Measurements from ENCODE around the gene MDFI. TPM values are rescaled to one million over a fixed set of nuclear protein-coding genes. Genes with fewer than 3 reads are reported as not detected.

Gene MDFI
- total RNA-seq, 1 donor from 2014 or later = 4.3 TPM

DNA sequence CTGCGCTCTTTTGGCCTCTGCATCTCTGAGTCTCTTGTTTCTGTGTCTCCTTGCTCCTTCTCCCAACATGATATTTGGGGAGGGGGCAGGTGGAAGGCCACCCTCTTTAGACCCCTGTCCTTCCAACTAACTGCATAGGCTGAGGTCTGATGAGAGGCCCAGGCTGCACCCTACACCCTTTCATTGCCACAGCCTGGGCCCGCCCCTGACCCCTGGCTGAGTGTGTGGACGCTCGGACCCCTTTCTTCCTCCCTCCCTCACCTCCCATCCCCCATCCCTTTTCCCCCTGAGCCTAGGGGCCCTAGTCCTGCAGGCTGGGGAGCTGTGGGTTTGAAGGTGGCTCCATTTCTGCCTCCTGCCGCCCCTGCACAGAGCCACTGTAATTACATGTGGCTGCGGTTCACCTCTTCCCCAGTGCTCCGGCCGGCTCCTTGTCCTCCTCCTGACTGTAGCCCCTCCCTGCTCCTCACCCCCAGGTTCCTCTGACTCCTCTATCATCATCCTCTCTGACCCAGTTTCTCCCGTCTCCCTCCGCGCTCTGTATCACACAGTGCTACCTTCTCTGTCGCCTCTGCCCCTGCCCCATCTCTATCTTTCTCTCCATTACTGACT is 6.8 kb downstream of the MDFI start:
- peak; percentile 43 for DNase-seq (ENCODE audit: low spot score)
- intact Hi-C loops (cut with DNase I) = no loop called here

DNA sequence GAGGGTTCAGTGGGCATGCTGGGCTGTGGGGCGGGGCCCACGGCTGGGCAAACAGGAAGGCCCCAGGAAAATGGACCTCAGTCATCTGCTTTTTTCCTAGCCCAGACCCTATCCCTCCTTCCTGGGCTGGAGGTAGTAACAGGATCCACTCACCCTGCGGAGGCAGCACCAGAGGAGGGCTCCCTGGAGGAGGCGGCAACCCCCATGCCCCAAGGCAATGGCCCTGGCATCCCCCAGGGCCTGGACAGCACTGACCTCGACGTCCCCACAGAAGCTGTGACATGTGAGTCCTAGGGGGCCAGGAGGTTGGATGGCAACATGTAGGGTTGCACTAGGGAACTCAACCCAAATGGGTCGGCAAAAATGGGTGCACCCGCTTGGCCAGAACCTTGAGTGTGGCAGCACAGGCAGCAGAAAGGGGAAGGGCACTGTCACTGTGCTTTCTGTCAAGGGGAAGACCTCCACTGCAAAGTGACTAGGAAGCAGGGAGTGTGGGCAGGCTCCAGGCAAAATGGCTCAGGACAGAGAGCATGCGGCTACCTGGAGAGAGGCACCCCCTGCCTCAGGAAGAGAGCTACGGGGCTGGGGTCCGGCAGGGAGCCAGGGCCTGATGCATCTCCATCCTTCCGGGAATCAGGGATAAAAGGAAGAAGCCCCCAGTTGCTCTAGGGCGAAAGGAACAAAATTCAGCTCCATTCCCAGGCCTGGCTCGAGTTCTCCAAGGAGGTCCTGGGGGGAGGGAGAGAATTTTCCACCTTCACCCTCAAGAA is 7.9 kb downstream of the MDFI start:
- intact Hi-C loops (cut with DNase I) = no loop called here
- peak; percentile 50 for DNase-seq (ENCODE audit: low spot score)

DNA sequence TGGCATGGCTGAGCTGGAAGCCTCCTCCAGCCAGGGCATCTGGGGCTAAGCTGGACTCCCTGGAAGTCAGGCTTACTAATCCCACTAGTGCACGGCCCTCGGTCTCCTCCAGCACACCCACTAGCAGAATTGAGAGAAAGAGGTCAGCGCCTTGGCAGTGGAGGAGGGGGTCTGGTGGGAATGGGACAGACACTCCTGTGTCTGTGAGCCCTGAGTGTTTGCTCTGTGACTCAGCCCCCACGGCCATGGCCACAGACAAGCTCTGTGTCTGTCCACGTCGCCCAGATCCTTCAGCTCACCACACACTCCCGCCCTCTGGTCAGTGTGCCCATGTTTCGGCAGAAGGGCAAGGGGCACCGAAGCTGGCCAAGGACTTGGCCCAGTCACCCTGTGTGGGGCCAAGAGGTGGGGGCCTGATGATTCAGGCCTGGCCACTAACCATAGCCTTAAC is 8.8 kb downstream of the MDFI start:
- intact Hi-C loops (cut with DNase I) = no loop called here

DNA sequence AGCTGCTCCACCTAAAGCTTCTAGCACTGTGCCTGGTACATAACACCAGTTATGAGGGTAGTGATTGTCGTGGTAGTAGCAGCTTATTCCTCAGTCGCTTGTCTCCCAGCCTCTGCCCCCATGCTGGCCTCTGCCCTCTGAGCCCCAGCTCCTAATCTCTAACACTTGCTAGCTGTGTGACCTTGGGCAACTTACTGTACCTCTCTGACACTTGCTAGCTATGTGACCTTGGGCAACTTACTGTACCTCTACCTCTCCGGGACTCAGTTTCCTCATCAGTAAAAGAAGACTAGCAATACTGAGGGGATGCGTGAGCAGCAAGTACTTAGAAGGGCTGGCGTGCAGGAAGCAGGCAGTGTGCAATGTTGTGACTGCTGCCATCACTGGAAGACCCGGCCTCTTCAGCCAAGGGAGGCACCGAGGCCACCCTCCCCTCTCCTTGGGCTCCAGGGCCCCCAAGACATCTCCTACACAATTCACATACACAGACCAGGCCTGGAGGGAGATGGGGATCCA is 9.9 kb downstream of the MDFI start:
- DNase-seq (ENCODE audit: low spot score) = no peak

More for the DNA sequence above, 8.8 kb downstream of the MDFI start:
- DNase-seq (ENCODE audit: low spot score) = no peak

DNA sequence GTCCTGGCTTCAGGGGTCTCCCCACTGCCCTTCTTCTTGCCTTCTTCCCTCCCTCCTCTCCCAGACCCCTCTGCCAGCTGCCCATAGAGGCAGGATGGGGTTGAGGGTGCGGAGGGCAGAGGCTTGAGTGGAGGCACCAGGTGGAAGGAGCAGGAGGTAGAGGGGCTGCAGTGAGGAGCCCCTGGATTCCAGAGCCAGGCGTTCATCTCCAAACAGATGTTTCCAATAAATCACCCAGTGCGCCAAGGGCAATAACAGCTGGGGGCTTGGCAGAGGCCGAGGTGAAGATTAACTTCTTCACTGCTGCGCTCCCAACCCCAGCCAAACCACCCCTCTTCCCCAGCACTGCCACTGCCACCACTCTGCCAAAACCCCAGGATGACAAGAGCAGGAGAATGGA is 10.7 kb downstream of the MDFI start:
- no peak for DNase-seq (ENCODE audit: low spot score)
- intact Hi-C loops (cut with DNase I) = no loop called here

More for the DNA sequence above, 9.9 kb downstream of the MDFI start:
- intact Hi-C loops (cut with DNase I) = no loop called here

DNA sequence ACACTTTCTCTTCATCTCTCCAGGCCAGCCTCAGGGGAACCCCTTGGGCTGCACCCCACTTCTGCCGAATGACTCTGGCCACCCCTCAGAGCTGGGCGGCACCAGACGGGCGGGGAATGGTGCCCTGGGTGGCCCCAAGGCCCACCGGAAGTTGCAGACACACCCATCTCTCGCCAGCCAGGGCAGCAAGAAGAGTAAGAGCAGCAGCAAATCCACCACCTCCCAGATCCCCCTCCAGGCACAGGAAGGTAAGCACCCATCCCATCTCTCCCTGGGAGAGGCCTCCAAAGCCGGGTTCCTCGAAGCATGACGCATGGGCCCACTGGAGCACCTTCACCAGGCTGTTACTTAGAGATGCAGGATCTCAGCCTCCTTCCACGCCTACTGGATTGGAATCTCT is 11.3 kb downstream of the MDFI start:
- intact Hi-C loops (cut with DNase I) = no loop called here
- no peak for DNase-seq (ENCODE audit: low spot score)

DNA sequence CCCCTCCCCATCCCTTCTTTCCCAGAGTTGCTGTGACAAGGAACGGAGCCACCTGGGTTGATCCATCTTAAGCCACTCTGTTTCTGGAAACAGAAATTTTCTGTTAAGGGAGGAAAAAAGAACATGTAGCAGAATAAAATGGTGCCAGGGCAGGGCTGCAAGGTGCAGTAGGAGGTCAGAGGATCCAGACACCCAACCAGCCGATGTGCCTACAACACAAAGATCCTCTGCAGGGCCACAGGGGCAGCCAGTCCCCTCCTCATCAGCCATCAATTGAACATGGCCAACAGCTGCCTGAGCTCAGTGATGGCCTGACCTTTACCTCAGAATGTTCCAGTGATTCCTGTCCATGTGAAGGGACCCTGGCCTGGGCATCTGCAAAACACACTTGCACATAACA is 11.9 kb downstream of the MDFI start:
- intact Hi-C loops (cut with DNase I) = no loop called here
- DNase-seq (ENCODE audit: low spot score) = no peak

DNA sequence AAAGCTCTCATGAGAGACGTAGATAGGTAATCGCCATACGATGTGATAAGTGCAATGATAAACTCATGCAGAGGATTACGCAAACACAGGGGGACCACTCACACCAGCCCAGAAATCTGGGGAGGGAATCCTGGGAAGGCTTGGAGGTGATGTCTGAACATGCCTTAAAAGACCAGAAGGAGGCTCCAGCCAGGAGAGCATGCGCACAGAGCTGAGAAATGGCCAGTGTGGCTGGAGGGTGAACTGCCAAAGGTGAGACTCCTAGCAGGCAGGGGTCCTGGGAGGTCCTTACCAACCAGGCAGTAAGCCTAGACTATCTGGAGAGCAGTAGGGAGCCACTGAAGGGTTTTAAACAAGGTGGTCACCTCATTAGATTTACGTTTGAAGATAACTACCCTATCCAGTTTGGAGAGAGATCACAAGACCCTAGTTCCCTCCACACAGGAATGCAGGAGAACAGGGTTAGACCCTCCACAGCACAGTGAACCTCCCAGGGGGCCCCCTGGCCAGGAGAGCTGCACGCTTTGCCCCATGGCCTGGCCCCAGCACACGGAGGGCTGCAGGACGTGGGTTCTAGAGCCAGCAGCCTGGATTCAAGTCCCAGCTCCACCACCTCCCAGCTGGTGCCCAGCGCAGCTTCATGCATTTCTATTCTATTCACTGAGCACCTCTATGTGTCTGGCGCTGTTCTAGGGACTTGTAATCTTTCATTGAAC is 13.1 kb downstream of the MDFI start:
- intact Hi-C loops (cut with DNase I) = no loop called here
- no peak for DNase-seq (ENCODE audit: low spot score)

DNA sequence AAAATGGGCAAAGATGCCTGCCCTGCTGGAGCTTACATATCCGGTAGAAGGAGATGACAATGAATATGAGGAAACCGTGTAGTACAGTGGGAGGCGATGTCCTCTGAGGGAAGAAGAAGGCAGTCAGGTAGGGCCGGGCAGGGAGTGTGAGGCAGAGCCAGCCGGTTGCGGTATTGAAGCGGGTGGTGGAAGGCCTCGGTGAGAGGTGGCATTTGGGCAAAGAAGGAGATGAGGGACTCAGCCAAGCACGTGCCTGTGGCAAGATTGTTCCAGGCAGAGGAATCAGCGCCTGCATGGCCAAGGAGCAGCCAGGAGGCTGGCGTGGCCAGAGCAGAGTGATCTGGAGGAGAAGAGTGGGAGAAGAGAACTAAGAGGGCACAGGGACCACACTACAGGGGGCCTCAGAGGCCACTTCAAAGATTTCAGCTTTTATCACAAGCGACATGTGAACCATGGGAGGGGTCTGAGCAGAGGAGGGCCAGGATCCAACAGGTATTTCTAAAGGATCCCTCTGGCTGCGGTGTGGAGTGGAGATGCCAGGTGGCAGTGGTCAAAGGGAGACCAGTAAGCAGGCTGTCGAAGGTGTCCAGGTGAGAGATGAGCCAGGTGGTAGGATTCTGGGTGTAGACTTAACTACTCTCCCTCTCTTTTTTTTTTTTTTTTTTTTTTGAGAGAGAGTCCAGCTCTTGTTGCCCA is 13.8 kb downstream of the MDFI start:
- intact Hi-C loops (cut with DNase I) = no loop called here
- DNase-seq (ENCODE audit: low spot score) = no peak

DNA sequence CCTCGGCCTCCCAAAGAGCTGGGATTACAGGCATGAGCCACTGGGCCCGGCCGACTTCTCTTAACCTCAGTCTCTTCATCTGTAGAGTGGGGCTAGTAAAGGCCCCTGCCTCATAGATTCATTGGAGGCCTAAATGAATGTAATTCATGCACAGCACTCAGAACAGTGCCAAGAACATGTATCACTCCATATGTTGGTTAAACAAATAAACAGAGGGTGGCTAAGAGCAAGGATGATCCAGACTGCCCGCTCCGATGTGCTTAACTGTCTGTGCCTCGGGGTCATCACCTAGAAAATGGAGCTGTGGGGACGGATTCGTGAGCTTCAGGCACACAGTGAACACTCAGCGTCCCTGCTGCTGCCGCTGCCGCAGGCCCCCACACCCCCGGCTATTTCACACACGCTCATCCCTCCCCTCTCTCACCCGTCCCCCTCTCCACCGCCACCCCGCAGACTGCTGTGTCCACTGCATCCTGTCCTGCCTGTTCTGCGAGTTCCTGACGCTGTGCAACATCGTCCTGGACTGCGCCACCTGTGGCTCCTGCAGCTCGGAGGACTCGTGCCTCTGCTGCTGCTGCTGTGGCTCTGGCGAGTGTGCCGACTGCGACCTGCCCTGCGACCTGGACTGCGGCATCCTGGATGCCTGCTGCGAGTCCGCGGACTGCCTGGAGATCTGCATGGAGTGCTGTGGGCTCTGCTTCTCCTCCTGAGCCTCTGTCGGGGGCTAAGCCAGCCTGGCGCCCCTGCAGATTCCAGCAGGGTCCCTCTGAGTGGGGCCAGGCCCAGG is 14.8 kb downstream of the MDFI start:
- DNase-seq (ENCODE audit: low spot score) = no peak
- intact Hi-C loops (cut with DNase I) = no loop called here

DNA sequence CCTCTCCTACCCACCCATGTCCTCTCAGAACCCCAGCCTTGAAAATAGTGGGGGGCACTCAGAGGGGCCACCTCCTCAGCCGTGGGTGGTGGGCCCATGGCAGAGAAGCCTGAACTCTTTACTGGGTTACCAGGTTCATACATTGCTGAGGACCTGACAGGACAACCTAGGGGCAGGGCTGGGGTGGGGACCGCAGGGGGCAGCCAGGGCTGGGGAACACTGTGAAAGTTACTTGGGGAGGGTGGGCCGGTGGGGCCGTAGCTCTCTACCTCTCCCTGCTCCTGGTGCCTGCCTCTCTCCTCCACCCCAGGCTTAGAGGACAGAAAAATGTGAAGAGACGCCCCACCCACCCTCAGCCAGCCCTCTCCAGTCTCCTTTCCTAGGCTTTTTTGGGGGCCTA is 15.4 kb downstream of the MDFI start:
- no peak for DNase-seq (ENCODE audit: low spot score)
- intact Hi-C loops (cut with DNase I) = no loop called here

DNA sequence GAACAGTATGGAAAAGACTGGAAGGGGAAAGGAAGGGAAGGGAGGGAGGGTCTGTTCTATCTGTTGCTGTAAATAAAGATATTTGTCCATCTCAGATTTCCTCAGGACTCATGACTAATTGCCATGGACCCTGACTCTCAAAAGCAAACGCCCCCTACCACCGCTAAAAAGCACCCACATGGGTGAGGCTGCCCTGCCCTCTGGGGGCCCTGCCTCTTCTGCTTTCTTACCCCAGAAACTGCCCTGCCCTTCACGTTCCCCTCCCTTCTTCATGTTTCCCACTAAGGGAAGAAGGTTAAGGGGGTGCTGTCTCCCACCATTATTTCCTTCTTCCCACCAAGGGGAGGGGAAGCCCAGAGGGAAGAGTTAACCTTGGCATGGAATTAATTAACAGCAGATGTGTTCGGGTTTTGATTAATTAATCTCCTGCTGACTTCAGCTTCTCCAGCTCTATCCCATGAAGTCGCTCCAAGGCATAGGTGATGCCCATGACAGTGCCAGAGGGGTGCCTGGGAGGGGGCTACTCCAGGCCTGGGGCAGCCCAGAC is 16.0 kb downstream of the MDFI start:
- intact Hi-C loops (cut with DNase I) = no loop called here
- DNase-seq (ENCODE audit: low spot score) = no peak

DNA sequence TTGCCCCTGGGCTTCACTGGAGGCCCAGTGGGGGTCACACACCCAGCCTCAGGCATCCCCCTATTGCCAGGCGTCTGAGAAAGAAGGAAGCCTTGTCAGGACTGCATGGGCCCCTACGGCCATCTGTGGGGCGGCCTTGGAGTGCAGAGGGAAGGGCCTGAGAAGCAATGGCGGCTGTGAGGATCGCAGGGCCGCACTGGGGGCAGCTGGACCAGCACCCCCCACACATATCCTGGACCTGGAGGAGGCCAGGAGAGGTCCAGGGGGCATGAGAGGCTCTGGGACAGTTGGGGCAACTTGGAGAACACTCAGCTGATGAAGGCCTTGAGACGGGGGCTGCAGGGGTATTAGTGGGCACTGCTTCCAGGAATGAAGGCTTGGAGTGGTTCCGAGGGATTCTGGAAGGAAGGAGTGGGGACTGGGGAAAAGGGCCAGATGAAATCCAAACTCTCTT is 16.5 kb downstream of the MDFI start:
- intact Hi-C loops (cut with DNase I) = no loop called here

DNA sequence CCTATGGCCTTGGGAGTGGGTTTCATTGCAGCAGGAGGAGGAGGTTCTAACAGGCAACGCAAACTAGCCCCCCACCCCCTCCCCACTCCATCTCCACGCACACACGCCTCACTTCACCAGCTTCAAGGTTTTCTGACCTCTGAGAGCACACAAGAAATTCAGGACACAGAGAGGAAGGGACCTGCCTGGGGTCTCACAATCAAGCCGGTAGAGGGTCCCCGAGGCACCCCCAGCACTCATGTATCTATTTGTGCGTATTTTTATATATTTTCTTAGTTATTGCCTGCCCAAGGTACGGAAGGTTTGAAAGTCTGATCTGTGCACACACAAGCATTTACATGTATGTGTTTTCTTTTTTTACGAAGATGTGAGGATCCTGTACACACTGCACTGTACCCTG is 16.9 kb downstream of the MDFI start:
- DNase-seq (ENCODE audit: low spot score) = no peak
- intact Hi-C loops (cut with DNase I) = no loop called here

More for the DNA sequence above, 16.5 kb downstream of the MDFI start:
- DNase-seq (ENCODE audit: low spot score) = no peak

DNA sequence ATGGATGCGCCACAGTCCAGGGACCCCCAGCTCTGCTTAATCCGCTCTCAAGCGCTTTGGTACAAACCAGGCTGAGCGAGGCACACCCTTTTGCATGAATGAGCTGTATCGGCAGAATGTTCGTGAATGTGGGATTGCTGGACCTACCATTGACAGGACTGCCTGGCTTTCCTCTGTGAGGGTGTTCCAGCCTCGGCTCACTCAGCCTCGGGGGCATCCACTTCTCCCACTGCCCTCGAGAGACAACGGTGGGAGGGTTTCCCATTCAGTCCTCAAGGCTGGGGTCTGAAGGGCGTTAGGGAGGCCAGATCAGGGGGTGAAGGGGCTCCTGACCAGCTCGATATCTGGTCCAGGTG is 17.4 kb downstream of the MDFI start:
- intact Hi-C loops (cut with DNase I) = no loop called here
- no peak for DNase-seq (ENCODE audit: low spot score)

DNA sequence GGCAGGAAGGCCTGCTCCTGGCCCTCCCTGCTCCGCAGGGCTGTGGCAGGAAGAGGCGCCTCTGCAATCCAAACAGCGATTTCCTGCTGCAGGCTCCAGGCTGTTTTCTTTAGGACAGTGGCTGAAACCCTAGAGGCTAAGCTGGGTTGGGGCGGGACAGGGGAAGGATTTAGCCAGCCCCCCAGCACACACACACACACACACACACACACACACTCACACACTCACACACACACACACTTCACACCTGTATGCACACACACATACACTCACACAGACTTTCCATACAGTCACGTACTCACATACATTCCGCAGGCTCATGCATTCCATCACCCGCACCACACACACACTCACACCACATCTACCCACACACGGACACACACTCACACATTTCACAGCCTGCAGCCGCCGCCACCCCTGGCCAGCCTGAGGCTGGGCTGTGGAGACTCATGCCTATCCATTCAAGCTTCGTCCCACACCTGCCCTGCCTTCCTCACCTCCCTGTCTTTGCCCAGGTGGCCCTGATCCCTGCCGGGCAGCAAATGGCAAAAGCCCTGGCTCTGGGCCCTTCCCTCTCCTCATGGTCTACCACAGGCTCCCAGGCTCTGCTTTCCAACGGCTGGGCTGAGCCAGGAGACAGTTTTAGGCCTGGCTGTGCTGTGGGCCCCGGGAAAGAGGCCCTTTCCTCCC is 17.9 kb downstream of the MDFI start:
- intact Hi-C loops (cut with DNase I) = no loop called here
- DNase-seq (ENCODE audit: low spot score) = no peak

DNA sequence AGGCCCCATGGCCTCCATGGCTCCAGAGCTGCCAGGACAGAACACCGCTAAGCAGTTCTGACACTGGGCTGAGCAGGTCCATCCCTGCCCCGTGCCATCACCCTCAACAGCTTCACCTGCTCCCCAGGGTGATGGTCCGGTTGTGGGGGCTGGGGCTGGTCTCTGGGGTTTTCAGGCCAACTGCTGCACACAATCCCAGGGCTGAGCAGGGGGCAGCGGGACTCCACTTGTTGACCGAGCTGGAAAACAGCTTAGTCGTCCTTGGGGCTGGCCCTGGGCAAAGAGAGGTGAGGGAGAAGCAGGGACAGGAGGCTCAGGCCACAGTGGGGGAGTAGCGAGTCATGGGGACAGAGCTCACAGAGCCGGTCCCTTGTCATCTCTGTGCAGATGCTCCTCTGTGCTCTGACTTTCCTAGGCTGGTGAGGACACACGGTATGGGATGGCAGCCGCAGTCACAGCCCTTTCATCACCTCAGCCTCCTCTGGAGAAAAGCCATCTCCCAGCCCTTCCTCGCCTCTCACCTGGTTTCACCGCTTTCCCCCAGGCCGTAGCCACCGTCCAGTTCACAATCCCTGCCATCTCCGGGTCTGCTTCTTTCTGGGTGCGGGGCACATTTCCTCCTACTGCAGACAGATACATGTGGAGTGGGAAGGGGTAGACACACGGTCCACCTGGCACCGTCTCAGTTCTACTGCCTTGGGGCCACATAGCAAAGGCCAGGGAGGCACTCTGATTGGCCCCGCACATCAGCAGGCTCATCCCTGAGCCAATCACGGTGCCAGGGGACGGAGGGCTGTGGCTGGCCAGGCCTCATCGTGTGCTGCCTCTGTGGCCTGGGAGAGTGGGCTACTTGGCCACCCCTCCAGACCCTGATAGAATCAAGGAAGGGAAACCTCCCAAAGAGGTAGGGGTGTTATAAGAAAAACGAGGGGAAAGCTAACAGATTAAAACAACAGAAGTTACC is 19.1 kb downstream of the MDFI start:
- intact Hi-C loops (cut with DNase I) = no loop called here
- no peak for DNase-seq (ENCODE audit: low spot score)

Measured in cardiac septum (tissue), 1 donor.